Gastrocnemius medialis (tissue), 4 donors: ENCODE data around the gene OR6X1.

Experiments
- POLR2A ChIP-seq, 2 donors: fragments of 450-650 bp; IDR thresholded peaks; one replicate each; pipeline ENCODE4 v1.6.1; 2017; ENCODE audit warnings: antibody characterized with exemption in 2 of 2, mild to moderate bottlenecking in 2 of 2, moderate library complexity in 2 of 2
- TF ChIP-seq, protein P1 (sequence below), 5 experiments: fragments of 450-650 bp in 3 of 5; fragments of 200-600 bp in 2 of 5; sonication (generic) in 2 of 5; IDR thresholded peaks in 4 of 5; conservative IDR thresholded peaks in 1 of 5; 1 replicate in 4 of 5; 2 replicates in 1 of 5; pipeline ENCODE4 v1.5.1; 2016 to 2019; ENCODE audit warnings: antibody characterized with exemption in 5 of 5, mild to moderate bottlenecking in 3 of 5, moderate library complexity in 3 of 5

DNA sequence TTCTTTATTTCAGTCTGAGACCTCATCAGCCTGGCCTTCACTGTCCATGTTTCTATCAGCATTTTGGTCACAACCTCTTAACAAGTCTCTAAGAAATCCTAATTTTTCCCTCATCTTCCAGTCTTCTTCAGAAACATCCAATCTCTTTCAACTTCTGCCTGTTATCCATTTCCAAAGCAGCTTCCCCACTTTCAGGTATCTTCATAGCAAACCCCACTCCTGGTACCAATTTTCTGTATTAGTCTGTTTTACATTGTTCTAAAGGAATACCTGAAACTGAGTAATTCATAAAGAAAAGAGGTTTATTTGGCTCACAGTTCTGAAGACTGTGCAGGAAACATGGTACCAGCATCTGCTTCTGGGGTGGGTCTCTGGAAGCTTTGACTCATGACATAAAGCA lies 8.1 kb upstream of the OR6X1 start:
- TF ChIP-seq, protein P1, sequence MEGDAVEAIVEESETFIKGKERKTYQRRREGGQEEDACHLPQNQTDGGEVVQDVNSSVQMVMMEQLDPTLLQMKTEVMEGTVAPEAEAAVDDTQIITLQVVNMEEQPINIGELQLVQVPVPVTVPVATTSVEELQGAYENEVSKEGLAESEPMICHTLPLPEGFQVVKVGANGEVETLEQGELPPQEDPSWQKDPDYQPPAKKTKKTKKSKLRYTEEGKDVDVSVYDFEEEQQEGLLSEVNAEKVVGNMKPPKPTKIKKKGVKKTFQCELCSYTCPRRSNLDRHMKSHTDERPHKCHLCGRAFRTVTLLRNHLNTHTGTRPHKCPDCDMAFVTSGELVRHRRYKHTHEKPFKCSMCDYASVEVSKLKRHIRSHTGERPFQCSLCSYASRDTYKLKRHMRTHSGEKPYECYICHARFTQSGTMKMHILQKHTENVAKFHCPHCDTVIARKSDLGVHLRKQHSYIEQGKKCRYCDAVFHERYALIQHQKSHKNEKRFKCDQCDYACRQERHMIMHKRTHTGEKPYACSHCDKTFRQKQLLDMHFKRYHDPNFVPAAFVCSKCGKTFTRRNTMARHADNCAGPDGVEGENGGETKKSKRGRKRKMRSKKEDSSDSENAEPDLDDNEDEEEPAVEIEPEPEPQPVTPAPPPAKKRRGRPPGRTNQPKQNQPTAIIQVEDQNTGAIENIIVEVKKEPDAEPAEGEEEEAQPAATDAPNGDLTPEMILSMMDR (IDR thresholded peaks at IDR 0.05 in 4 of 5, conservative IDR thresholded peaks at IDR 0.05 in 1 of 5), result no peak
- no peak for TF ChIP-seq POLR2A (IDR thresholded peaks at IDR 0.05)
